Endometrium (tissue), 2 donors: Measurements from ENCODE around the gene CLEC16A.
"Not testable (repeated sequence)": the region's sequence is repeated elsewhere in the genome, so short reads cannot be mapped to it uniquely, and the experiment has no call there.

ENCODE experiments used
- FAIRE-seq: peaks from 2 replicates; lab custom pipeline; 2012; peaks lifted over from hg19 to GRCh38; lab: Jason Lieb, UNC
- donor health status: control.
- donor health status: control.

The CLEC16A gene

DNA sequence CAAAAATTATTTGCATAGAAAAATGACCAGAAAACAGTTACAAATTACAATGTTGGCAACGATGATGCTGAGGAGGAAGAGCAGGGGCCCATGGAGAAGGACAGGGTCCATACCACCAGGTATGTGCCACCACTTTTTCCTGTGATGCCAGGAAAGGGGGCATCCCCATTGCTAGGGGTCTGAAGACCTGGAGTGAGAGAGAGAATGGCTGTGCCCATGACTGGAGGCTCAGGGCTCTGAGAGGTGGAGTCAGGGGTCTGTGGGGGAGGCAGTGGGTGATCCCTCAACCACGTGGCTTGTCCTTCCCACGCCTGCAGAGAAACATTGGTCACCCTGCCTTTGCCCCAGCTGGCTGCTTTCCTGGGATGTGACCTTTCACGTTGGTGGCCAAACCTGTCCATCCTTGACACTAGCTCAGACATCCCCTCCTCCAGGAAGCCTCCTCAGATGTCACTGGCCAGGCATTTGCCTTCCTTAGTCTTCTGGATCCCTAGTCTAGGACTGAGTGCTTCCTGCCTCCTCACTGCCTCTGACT is 260.2 kb downstream of the CLEC16A start:
- FAIRE-seq = no peak

DNA sequence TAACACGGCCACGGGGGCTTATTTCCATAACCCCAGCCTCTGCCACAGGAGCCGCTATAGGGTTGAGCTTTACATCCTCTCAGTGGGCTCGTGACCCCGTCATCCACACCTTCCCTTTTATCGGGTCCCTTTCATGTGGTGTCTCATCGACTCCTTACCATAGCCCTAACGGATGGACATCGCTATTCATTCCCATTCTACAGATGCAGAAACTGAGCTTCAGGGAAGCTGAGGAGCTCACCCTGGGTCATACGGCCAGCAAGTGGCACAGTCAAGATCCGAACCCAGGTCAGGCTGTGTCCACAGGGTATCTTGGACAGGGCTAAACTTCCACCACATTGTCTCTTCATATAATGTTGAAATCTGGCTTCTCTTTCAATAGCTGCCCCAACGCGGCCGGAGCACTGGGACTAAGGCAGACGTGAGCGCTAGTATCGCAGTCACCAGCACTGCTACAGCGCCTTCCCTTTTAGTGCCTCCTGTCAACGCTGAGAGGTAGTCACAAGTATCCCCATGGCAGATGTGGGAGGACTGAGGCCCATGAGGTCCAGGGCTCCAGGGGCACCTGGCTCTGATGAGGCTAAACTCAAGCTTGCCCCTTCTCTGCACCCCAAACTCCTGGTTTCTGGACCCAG is 260.8 kb downstream of the CLEC16A start:
- FAIRE-seq = no peak

DNA sequence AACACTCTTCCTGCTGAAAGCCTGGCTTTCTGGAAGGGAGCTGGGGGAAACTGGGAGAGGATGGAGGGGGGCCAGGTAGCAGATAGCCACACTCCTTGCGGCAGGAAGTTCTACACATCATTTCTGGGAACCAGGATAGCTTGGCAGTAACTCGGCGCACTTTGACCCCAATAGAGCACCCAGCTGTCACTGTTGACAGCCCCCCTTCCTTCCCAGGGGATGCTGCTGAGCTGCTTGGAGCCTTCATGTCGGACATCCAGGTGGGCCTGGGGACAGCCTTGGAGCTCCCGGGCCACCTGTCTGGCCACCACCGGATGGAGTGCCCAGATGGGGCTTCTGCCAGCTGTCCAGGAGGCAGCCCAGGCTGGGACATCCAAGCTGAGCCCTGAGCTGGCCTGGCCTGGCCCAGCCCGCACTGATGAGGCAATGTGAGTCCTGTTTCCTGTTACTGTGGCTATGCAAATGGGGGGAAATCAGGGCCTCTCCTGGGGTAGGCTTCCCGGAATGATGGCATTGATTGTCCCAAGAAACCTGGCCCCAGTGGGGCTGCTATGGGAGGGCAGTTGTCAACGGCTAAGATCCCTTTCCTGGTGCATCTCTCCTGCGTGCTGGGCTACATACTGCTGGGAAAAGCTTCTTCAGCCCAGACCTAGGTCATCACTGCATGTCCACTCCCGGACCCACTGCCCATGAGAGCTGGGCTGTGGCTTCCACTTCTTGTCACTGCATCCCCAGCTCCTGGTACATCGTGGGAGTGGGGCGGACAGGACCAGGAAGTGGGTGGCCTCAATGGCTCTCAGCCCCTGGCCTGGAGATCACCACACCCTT is 261.6 kb downstream of the CLEC16A start:
- no peak for FAIRE-seq

DNA sequence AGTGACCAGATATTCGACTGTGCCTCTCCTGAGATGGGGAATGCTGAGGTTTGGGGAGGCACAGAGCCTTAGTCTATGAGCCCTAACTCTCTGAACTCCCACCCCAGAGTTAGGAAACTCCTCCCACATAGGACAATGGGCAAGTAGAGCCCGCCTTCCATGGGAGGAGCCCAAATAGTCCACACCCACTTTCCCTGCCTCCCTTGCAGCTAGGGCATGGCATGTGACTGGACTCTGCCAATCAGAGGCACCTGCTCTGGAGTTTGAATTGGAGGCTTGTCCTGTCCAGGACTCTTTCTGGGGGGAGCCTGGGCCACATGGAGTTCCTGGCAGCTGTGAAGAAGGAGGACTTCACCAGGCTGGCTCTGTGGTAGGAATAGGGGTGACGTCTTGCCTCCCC is 263.3 kb downstream of the CLEC16A start:
- no peak for FAIRE-seq

DNA sequence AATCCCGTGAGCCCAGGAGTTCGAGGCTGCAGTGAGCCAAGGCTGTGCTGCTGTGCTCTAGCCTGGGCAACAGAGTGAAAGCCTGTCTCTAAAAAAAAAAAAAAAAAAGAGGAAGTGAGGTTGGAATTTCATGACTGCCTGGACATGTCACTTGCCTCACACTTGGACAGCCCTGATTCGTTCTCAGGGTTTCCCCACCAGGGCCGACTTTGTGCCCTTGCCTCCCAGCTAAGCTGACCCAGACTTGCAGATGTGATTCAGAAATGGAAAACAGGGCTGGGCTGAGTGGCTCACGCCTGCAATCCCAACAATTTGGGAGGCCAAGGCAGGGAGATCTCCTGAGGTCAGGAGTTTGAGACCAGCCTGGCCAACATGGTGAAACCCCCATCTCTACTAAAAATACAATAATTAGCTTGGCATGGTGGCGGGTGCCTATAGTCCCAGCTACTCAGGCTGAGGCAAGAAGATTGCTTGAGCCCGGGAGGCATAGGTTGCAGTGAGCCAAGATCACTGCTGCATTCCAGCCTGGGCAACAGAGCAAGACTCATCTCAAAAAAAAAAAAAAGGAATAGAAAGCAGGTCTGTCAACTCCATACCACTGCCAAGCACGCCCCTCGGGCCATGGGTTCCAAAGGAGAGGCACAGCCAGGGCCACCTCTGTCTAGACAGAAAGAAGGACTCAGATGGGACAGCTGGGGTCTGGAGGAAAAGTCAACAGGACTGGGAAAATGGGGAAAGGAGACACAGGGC is 264.7 kb downstream of the CLEC16A start:
- FAIRE-seq = no peak

DNA sequence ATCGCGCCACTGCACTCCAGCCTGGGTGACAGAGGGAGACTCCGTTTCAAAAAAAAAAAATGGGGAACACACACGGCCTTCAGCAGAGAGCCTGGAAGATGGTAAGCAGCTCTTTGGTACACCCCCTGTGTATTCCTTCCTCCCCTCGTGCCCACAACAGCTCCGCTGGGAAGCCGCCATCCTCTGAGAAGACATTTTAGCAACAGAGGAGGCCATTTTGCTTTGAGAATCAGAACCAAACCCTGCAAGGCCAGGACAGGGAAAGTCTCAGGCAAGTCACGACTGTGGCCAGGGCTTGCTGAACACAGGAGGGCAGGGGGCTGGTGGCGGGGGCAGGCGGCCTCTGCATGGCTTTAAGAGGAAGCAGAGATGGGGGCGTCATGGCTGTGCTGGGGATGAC is 265.9 kb downstream of the CLEC16A start:
- no peak for FAIRE-seq

DNA sequence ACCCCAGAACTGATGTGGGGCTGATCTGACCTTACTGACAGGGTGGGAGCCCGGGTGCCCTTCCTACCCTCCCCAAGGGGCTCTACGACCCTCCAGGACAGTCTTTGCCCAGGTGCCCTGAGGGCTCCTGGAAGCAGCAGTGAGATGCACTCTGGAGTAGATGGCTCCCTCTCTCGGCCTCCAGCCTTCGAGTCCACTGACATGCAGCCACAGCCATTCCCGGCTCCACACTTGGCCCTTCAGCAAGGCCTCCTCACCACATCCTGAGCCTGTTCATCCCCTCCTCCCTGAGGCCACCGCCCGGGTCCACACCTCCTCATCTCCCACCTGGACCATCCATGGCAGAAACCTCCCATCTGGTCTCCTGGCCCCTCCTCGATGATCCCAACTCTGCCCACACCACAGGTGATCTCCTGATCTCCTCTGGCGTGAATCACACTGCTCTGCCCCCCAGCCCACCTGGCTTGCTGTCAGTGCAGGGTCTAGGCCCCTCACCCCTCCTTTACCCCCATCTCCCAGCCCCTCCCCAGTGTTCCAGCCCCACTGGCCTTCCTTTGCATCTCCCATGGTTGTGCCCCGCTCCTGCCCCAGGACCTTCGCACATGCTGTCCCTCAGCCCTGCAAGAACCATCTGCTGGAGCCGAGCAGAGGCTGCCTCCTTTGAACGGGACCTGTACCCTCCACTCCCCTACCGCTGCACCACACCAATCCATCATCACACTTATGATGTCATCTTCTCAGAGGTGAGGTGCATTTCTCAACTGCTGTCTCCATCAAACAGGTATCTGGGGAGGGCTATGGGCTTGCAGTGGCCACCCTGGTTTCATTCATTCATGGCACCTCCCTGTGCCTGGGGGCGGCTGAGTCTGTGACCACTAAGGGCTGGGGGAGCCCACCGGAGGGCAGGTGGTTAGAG is 267.0 kb downstream of the CLEC16A start:
- no peak for FAIRE-seq

DNA sequence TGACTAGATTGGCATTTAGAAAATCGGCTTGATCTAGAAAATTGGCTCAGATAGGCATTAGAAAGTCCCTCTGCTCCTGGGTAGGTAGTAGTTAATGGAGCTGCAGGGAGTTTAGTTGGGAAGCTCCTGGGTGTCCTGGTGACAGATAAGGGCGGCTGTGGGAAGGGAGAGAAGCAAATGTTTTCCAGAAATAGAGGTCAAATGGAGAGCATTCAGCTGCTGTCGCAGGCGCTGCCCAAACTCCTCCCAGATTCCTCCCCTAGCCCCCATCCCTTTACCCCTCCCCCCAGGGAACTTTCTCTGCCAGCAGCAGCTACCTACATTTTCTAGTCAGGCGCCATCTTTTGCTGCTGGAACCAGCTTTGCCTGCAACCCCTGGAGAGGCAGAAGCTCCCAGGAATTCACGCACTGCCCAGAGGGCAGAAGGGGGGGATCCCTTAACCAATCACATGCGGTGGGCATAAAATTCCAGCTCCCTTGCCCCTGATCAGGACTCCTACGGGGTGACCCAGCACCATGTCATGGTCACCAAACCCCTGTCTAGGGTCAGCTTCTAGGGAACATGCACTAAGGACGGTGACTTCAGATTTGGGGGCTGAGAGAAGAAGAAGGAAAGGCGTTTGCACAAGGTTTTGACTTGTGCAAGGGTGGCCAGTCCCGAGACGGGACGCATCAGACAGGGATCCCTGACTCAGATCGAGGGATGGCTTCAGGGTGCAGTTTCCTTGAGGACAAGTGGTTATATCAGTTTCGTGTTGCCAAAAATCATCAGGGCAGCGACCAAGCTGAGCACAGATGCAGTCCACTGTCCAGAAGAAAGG is 267.8 kb downstream of the CLEC16A start:
- no peak for FAIRE-seq

DNA sequence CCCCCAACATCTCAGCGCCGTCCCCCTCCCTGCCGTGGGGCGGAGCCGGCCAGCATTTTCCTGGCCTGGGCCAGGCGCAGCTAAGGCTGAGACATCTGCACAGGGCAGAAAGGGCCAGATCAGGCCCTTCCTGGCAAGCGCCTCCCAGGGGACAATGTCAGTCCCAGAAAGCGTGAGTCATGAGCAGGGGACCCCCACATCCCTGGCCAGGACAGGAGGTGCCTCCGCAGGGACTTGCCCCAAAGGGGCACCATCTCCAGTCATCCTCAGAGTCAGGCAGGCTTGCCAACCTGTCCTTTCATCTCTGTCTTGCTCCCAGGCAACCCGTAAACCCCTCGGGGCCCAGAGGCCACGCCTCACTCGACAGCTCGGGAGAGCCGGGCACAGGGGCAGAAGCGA is 268.4 kb downstream of the CLEC16A start:
- FAIRE-seq = no peak

DNA sequence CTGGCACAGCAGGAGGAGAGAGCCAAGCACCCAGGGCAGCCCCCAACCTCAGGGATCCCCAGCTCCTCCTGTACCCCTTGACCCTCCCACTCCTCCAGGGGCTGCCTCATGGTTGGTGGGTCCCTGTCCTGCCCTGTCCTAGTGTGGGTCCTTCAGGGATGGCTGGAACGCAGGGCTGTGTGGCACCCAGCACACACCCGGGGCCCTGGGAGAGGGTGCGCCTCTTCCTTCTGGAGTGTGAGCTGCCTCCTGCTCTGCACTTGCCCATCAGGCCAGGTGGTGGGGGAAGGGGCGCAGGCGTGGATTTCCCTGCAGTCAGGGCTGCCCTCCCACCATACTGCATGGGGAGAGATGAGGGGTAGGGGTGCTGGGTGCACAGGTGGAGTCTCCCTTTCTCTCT is 269.0 kb downstream of the CLEC16A start:
- no peak for FAIRE-seq

DNA sequence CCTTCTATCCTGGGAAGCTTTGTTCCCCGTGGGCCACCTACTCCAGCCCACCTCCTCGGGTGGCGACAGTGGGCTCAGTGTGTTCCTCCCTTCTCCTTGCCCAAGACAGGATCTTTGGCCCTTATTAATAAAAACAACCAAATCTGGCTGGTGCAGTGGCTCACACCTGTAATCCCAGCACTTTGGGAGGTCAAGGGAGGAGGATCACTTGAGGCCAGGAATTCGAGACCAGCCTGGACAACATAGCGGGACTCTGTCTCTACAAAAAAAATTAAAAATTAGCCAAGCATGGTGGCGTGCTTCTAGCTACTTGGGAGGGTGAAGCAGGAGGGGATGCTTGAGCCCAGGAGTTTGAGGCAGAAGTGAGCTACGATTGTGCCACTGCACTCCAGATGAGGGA is 269.4 kb downstream of the CLEC16A start:
- FAIRE-seq = no peak

DNA sequence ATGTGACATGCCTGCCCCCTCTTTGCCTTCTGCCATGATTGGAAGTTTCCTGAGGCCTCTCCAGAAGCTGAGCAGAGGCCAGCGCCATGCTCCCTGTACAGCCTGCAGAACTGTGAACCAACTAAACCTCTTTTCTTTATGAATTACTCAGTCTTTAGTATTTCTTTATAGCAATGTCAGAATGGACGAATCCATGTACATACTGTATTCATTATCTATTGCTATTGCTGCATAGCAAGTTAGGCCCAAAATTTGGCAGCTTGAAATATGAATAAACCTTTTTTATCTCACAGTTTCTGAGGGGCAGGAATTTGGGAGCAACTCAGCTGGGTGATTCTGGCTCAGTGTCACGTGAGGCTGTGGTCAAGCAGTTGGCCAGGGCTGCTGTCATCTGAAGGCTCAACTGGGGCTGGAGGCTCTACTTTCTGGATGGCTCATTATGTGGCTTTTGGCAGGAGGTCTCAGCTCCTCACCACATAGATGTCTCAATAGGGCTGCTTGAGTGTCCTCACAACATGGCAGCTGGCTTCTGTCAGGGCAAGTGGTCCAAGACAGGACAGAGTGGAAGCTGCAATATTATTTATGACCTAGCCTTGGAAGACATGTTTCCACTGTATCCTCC is 271.7 kb downstream of the CLEC16A start:
- no peak for FAIRE-seq

DNA sequence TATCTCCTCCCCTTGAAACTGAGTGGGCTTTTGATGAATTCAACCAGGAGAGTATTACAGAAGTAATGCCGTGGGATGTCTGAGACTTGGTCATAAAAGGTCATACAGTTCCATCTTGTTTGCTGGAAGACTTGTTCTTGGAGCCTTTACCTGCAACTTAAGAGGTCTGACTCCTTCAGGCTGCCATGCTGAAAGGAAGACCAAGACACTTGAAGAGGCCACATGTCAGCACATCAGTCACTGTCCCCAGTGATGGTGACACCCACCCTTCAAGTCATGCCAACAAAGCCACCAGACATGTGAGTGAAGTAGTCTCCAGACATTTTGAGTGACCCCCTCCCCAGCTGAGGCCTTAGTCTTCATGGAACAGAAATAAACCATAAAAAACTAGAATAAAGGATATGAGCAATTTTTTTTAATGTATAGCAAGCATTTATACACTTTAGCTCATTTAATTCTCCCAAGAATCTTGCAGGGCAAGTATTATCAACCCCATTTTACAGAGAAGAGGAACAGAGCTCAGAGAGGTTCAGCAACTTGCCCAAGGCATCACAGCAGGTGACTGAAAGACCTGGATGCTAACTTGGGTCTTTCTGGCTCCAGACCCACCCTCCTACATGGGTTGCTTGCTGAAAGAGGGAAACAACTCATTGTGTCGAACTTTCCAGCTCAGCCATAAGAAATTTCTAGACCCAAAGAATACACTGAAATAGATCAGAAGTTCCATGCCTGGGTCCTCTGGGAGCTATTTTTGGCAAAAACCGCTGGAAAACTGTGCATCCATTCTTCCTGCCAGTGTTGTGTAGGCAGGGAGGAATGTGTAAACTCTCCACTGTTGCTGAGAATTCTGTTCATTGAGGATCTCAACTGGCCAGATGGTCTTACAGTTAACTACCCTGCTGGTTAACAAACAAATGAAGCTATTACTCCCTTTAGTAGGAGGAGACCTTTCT is 273.6 kb downstream of the CLEC16A start:
- no peak for FAIRE-seq

DNA sequence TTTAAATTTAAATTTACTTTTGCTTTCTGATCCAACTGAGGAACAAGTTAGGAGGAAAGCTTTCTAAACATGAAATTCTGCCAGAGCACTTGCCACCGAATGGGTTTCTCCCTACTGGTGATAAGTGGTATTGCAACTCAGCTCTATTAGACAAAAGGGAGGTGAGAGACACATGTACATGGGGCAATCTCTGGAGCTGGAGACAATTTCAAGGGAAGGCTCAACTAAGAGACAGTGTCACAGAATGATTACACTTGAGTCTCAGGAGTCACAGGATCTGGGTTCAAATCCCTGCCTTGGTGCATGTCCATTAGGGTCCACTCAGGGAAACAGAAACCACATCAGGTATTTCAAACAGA is 274.2 kb downstream of the CLEC16A start:
- no peak for FAIRE-seq

DNA sequence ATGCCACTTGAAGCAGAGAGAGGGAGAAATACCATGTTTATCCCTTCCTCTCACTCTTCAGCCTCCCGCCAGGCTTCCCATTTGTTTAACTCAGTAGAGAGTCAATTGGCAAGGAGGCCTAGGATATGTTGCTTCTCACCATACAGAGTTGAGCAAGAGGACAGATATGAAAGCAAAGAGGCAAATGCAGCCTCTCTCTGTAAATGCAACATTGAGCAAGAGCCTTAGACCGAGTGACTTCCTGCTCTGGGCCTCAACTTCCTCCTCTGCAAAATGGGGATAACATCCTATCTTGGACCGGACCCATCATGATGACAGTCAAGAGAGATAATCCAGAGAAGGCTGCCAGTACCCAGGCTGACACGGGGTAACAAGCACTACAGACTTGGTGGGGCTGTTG is 274.8 kb downstream of the CLEC16A start:
- FAIRE-seq = no peak

DNA sequence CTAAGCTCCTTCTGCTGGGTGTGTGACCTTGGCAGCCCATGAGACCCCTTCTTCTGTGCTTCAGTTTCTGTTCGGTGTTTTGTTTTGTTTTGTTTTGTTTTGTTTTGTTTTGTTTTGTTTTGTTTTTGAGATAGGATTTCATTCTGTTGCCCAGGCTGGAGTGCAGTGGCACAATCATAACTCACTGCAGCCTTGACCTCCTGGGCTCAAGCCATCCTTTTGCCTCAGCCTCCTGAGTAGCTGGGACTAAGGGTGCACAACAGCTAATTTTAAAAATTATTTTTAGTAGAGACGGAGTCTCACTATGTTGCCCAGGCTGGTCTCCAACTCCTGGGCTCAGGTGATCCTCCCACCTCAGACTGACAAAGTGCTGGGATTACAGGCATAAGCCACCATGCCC is 276.1 kb downstream of the CLEC16A start:
- FAIRE-seq = not testable (repeated sequence)

DNA sequence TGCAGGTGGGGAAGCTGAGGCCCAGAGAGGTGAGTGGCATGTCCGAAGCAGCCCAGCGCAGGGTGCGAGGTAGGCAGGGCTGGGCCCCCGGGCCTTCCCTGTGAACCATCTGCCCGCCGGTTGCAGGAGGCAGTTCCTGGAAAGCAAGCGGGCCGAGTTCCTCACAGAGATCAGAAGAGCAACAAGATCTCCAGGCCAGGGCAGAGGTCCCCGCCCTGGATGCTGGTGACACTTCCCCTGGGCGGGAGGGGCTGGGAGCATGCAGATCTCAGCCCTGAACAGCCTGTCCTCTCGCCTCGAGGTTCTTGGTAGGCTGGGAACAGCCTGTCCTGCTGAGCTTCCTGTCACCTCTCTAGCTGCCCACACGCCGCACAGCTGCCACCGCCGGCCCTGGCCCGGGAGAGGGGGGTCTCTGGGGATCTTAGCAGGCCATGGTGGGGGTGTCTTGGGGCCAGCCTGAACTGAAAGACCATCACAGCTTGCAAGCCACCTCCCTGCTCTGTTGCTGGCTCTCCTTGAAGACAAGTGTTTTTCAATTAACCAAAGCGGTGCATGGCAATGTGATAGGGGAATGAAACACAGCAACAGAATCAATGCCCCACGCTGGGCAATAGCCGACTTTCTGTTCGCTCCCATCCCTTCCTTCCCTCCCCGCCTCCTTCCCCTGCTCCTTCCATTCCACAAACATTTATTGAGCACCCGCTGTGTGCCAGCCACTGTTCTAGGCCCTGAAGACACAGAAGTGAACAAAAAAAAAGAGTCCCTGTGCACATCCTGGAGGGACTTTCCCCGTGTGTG is 279.9 kb downstream of the CLEC16A start:
- no peak for FAIRE-seq

DNA sequence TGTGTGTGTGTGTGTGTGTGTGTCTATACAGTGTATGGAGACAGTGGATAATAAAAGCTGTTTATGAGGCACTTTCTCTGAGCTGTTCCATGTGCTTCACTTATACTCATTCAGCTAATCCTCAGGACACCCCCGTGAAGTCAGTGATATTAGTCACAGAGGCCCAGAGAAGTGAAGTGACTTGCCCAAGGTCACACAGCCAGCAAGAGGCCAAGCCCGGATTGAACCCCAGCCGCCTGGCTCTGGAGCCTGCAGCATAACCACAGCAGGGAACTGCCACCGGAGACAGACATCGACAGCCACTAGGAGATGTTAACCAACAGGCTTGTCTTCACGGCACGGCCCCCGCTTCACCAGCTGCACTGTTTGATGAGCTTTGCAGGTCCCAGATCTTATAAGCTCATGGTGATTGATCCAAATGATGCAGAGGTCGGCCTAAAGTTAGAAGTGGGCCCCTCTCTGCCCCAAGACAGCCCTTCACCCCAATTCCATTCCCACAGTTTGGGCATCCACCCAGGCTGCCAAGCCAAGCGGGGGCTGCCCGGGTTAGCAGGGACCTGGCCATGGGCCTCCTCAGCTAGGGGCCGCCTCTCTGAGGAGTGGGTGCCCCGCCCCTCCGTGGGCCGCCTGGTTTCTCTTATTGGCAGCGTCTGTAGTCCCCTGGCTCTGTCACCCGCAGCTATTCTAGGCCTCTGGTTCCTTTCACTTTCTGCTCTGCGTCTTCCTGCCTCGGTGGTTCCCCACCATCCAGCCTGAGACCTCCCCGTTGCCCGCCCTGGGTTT is 280.7 kb downstream of the CLEC16A start:
- no peak for FAIRE-seq
